Measurements from ENCODE around the gene FOXD4. TPM values are rescaled to one million over a fixed set of nuclear protein-coding genes. Genes with fewer than 3 reads are reported as not detected.

Gene FOXD4
- 0.24 to 0.83 TPM (median 0.44 TPM) in 5 replicates for total RNA-seq (2022; extraction: Qiagen RNA extraction; ENCODE audit: low read depth)

DNA sequence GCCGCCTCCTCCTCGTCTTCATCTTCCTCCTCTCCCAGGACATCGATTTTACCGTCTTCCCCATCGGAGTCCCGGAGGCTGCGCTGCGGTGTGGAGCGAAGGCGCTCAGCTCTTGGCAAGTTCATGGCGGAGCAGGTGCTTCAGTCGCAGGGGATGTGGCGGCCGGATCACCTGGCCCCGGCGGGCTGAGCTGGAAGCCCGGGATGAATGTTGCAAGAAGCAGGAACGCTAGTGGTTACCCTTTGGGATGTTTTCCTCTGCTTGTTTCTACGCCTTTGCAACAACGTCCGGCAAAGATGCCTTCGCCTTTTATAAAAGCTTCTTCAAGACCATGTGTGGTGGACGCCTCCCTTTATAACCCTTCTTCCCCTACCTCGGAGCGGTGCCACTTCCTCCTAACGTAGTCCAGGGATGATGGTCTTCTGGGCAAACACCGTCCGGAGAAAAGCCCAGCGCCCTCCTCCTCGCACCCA lies at the start of gene FOXD4:
FOXD4 (minus strand) TSS at position 423 of the 473 bp plus-strand sequence; CDS start at position 125, 298 bp downstream.

Other genes starting within 250 kb of the FOXD4 start
- gene WASHC1, start 89.0 kb downstream of the FOXD4 start, total RNA-seq (2022; extraction: Qiagen RNA extraction; ENCODE audit: low read depth): 7.1 to 12.4 TPM (median 10.7 TPM) in 5 replicates
- gene ZNG1A, start 60.6 kb upstream of the FOXD4 start, total RNA-seq (2022; extraction: Qiagen RNA extraction; ENCODE audit: low read depth): 25.9 to 28.4 TPM (median 27.7 TPM) in 5 replicates
- gene DOCK8, start 96.4 kb upstream of the FOXD4 start, total RNA-seq (2022; extraction: Qiagen RNA extraction; ENCODE audit: low read depth): 0.17 to 0.43 TPM (median 0.29 TPM) in 5 replicates